Adrenal gland (tissue), 5 donors: ENCODE data around the gene NUTF2.

Experiments used
- POLR2A ChIP-seq, 2 donors: fragments of 450-650 bp; IDR thresholded peaks; one replicate each; pipeline ENCODE4 v1.6.1; 2017; ENCODE audit warnings: antibody characterized with exemption in 2 of 2, mild to moderate bottlenecking in 2 of 2, moderate library complexity in 1 of 2
- TF ChIP-seq, protein P1 (sequence below), 6 experiments: fragments of 450-650 bp in 4 of 6; fragments of 200-600 bp in 2 of 6; sonication (generic) in 1 of 6; IDR thresholded peaks; 1 replicate in 5 of 6; 2 replicates in 1 of 6; pipeline versions ENCODE4 v1.5.1 to v1.8.0; 2016 to 2021; ENCODE audit warnings: antibody characterized with exemption in 6 of 6, mild to moderate bottlenecking in 2 of 6, moderate library complexity in 1 of 6
- donor health status: DM: no; HTN: no; CAD: no.

DNA sequence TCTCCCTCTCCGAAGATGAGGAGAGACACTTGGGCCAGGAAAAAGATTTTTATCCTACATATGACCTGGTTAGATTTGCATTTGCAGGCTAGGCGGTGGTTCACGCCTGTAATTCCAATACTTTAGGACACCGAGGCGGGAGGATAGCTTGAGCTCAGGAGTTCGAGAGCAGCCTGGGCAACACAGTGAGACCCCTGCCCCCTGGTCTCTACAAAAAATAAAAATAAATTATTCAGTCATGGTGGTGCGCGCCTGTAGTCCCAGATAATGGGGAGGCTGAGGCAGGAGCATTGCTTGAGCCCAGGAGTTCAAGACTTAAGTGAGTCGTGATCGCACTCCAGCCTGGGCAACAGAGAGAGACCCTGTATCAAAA lies 12.5 kb upstream of the NUTF2 start:
- TF ChIP-seq, protein P1, sequence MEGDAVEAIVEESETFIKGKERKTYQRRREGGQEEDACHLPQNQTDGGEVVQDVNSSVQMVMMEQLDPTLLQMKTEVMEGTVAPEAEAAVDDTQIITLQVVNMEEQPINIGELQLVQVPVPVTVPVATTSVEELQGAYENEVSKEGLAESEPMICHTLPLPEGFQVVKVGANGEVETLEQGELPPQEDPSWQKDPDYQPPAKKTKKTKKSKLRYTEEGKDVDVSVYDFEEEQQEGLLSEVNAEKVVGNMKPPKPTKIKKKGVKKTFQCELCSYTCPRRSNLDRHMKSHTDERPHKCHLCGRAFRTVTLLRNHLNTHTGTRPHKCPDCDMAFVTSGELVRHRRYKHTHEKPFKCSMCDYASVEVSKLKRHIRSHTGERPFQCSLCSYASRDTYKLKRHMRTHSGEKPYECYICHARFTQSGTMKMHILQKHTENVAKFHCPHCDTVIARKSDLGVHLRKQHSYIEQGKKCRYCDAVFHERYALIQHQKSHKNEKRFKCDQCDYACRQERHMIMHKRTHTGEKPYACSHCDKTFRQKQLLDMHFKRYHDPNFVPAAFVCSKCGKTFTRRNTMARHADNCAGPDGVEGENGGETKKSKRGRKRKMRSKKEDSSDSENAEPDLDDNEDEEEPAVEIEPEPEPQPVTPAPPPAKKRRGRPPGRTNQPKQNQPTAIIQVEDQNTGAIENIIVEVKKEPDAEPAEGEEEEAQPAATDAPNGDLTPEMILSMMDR (IDR thresholded peaks at IDR 0.05), result no peak
- TF ChIP-seq POLR2A (IDR thresholded peaks at IDR 0.05), result no peak
